H9 (cell line): Measurements from ENCODE around the gene OVAAL. TPM values are rescaled to one million over a fixed set of nuclear protein-coding genes. Genes with fewer than 3 reads are reported as not detected.

Source experiments
- DNase-seq: peaks from one replicate; pipeline ENCODE4 v3.0.0-alpha.2; 2017
- H2AFZ ChIP-seq: one replicate; pipeline ENCODE4 v1.6.1; 2013; ENCODE audit warnings: mild to moderate bottlenecking, low read length, control low read depth, moderate library complexity
- H2AK5ac ChIP-seq: 2 replicates; pipeline ENCODE4 v1.6.1; 2013; ENCODE audit warnings: low read length, control low read depth, mixed read lengths; ENCODE audit not compliant: insufficient read length
- H2BK120ac ChIP-seq: one replicate; pipeline ENCODE4 v1.6.1; 2013; ENCODE audit warnings: low read depth, mild to moderate bottlenecking, low read length, control low read depth, inconsistent platforms; ENCODE audit not compliant: poor library complexity, severe bottlenecking
- H2BK12ac ChIP-seq: 2 replicates; pipeline ENCODE4 v1.6.1; 2013; ENCODE audit warnings: low read length, control low read depth, mixed read lengths, low read depth; ENCODE audit not compliant: insufficient read length
- H2BK15ac ChIP-seq: 2 replicates; pipeline ENCODE4 v1.6.1; 2013; ENCODE audit warnings: low read depth, low read length, control low read depth
- H2BK20ac ChIP-seq: one replicate; pipeline ENCODE4 v1.6.1; 2013; ENCODE audit warnings: low read depth, mild to moderate bottlenecking, low read length, control low read depth, inconsistent platforms; ENCODE audit not compliant: poor library complexity, severe bottlenecking
- H2BK5ac ChIP-seq: 2 replicates; pipeline ENCODE4 v1.6.1; 2013; ENCODE audit warnings: low read length, control low read depth, mixed read lengths; ENCODE audit not compliant: insufficient read length
- H3K14ac ChIP-seq: 2 replicates; pipeline ENCODE4 v1.6.1; 2013; ENCODE audit warnings: low read length, control low read depth; ENCODE audit not compliant: insufficient read depth
- H3K18ac ChIP-seq: 2 replicates; pipeline ENCODE4 v1.6.1; 2013; ENCODE audit warnings: low read depth, mild to moderate bottlenecking, mixed read lengths, low read length, control low read depth; ENCODE audit not compliant: insufficient read length
- H3K23ac ChIP-seq: 2 replicates; pipeline ENCODE4 v1.6.1; 2013; ENCODE audit warnings: low read length, control low read depth, mixed read lengths, low read depth; ENCODE audit not compliant: insufficient read length
- H3K23me2 ChIP-seq: 2 replicates; pipeline ENCODE4 v1.6.1; 2013; ENCODE audit warnings: low read depth, mild to moderate bottlenecking, mixed read lengths, low read length, control low read depth; ENCODE audit not compliant: insufficient read length, poor library complexity, severe bottlenecking
- H3K27ac ChIP-seq: 2 replicates; pipeline ENCODE4 v1.5.1; 2013; ENCODE audit warnings: low read length, control low read depth, mixed read lengths, low read depth; ENCODE audit not compliant: insufficient read length
- H3K27me3 ChIP-seq: 2 replicates; pipeline ENCODE4 v1.6.1; 2013; ENCODE audit warnings: low read length, control low read depth, inconsistent platforms; ENCODE audit not compliant: insufficient read depth
- H3K4ac ChIP-seq: 2 replicates; pipeline ENCODE4 v1.6.1; 2013; ENCODE audit warnings: low read depth, mild to moderate bottlenecking, control low read depth, inconsistent platforms, low read length, moderate library complexity
- H3K4me1 ChIP-seq: 2 replicates; pipeline ENCODE4 v1.6.1; 2013; ENCODE audit warnings: low read length, control low read depth, inconsistent platforms; ENCODE audit not compliant: insufficient read depth
- H3K4me2 ChIP-seq: 2 replicates; pipeline ENCODE4 v1.6.1; 2013; ENCODE audit warnings: low read length, control low read depth, mixed read lengths; ENCODE audit not compliant: insufficient read length, insufficient read depth
- H3K56ac ChIP-seq: 2 replicates; pipeline ENCODE4 v1.6.1; 2013; ENCODE audit warnings: low read depth, mild to moderate bottlenecking, mixed read lengths, low read length, control low read depth; ENCODE audit not compliant: insufficient read length
- H3K79me1 ChIP-seq: 2 replicates; pipeline ENCODE4 v1.6.1; 2013; ENCODE audit warnings: low read depth, mild to moderate bottlenecking, moderate library complexity, low read length, control low read depth, inconsistent platforms; ENCODE audit not compliant: insufficient read depth, poor library complexity, severe bottlenecking
- H3K79me2 ChIP-seq: 2 replicates; pipeline ENCODE4 v1.6.1; 2013; ENCODE audit warnings: low read length, control low read depth, inconsistent platforms; ENCODE audit not compliant: insufficient read depth
- H3K9ac ChIP-seq: 2 replicates; pipeline ENCODE4 v1.6.1; 2013; ENCODE audit warnings: low read length, control low read depth, mixed read lengths; ENCODE audit not compliant: insufficient read length; ENCODE audit errors: extremely low read depth
- H3K9me3 ChIP-seq: one replicate; pipeline ENCODE4 v1.6.1; 2013; ENCODE audit warnings: low read depth, low read length, inconsistent platforms; ENCODE audit not compliant: control insufficient read depth
- H3T11ph ChIP-seq: one replicate; pipeline ENCODE4 v1.6.1; 2013; ENCODE audit warnings: mild to moderate bottlenecking, low read length, control low read depth, inconsistent platforms
- H4K20me1 ChIP-seq: one replicate; pipeline ENCODE4 v1.6.1; 2013; ENCODE audit not compliant: control insufficient read depth, insufficient read length, insufficient read depth
- H4K5ac ChIP-seq: 2 replicates; pipeline ENCODE4 v1.6.1; 2013; ENCODE audit warnings: low read depth, mild to moderate bottlenecking, mixed read lengths, low read length, control low read depth; ENCODE audit not compliant: insufficient read length
- H4K8ac ChIP-seq: replicated peaks from 2 replicates; pipeline ENCODE4 v1.6.1; 2013; ENCODE audit warnings: low read length, control low read depth, mixed read lengths, low read depth; ENCODE audit not compliant: insufficient read length
- H4K91ac ChIP-seq: 2 replicates; pipeline ENCODE4 v1.6.1; 2013; ENCODE audit warnings: low read depth, mild to moderate bottlenecking, moderate library complexity, mixed read lengths, low read length, control low read depth; ENCODE audit not compliant: insufficient read length
- H3K27ac Mint-ChIP-seq, 3 experiments: 2 replicates in 2 of 3; 3 replicates in 1 of 3; pipeline ENCODE4 v1.8.0; 2020 to 2021; ENCODE audit warnings: mixed read lengths in 3 of 3, mild to moderate bottlenecking in 1 of 3, moderate library complexity in 1 of 3
- H3K27me3 Mint-ChIP-seq: 2 replicates; pipeline ENCODE4 v1.8.0; 2021; ENCODE audit warnings: low read depth, mild to moderate bottlenecking, moderate library complexity, mixed read lengths
- H3K36me3 Mint-ChIP-seq, 3 experiments: 2 replicates in 2 of 3; 3 replicates in 1 of 3; pipeline ENCODE4 v1.8.0; 2020 to 2021; ENCODE audit warnings: low read depth in 3 of 3, mixed read lengths in 3 of 3; ENCODE audit not compliant: insufficient read depth in 1 of 3
- H3K4me1 Mint-ChIP-seq, 2 experiments: 2 replicates each; pipeline ENCODE4 v1.8.0; 2020; ENCODE audit warnings: mixed read lengths in 2 of 2
- H3K4me3 Mint-ChIP-seq, 2 experiments: 2 replicates in 1 of 2; 3 replicates in 1 of 2; pipeline ENCODE4 v1.8.0; 2020 to 2021; ENCODE audit warnings: mild to moderate bottlenecking in 2 of 2, mixed read lengths in 2 of 2, moderate library complexity in 1 of 2
- H3K9me3 Mint-ChIP-seq, 2 experiments: 2 replicates in 1 of 2; 3 replicates in 1 of 2; pipeline ENCODE4 v1.8.0; 2020; ENCODE audit warnings: mild to moderate bottlenecking in 2 of 2, mixed read lengths in 2 of 2, moderate library complexity in 1 of 2
- CTCF ChIP-seq: fragments of 200-600 bp; sonication (generic); conservative IDR thresholded peaks from 3 replicates; pipeline ENCODE4 v1.8.0; 2021; ENCODE audit warnings: antibody characterized with exemption, mild to moderate bottlenecking
- WGBS: extraction: QIAGEN DNeasy Blood & Tissue Kit; methylation state at CpG from one replicate; pipeline ENCODE4 v1.1.7; 2013; ENCODE audit warnings: missing lambda C conversion rate, low lambda C conversion rate, mixed read lengths; ENCODE audit not compliant: insufficient read length; ENCODE audit errors: extremely low coverage; 5-methylcytosine and 5-hydroxymethylcytosine counted together
- total RNA-seq: library from RNA; stranded (reverse); gene quantifications from 2 replicates; pipeline ENCODE4 v1.2.1, GENCODE V29; 2021

Gene OVAAL
- total RNA-seq, 1 experiment from 2014 or later, result not detected

DNA sequence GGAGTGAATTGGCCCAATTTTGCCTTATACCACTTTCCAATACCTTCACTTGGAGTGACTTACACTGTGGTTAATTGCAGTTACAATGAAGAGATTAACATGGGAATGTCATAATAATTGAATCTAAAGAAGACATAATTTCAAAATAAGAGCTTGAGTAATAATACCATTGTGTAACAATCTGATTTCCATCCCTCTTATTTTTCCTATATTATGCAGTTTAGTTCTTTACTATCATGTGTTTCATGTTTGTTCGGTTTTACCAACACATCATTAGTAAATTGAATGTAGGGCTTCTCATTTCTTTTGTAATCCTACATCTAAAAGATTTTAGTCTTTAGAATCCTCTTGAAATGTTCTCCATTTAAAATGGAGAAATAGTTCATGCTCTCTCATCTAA lies 53.9 kb downstream of the OVAAL start:
- no peak overlapping the region for H2BK15ac ChIP-seq
- no peak overlapping the region for H3K4ac ChIP-seq
- no peak overlapping the region for H3K18ac ChIP-seq
- H4K8ac ChIP-seq, result no peak overlapping the region
- H3K27ac ChIP-seq, result no peak overlapping the region
- no peak overlapping the region for H3T11ph ChIP-seq
- DNase-seq, result no peak
- no peak overlapping the region for H3K4me2 ChIP-seq
- Mint-ChIP-seq H3K27me3 (no peaks in the 10 kb centered on the region), H3K9me3 (no peaks in the 10 kb centered on the region), H3K4me3 (no peak overlapping the region), H3K4me1 (peaks cover 18 to 20% of the 10 kb centered on the region in 2 experiments), H3K36me3 (no peaks in the 10 kb centered on the region), H3K27ac (no peak overlapping the region)
- no peak overlapping the region for H2AK5ac ChIP-seq
- no peaks in the 10 kb centered on the region for H3K79me1 ChIP-seq
- no peaks in the 10 kb centered on the region for H3K27me3 ChIP-seq
- no CpG with 5 or more reads among the region's 1 CpG for WGBS
- no peak overlapping the region for H3K14ac ChIP-seq
- H3K9ac ChIP-seq, result no peak overlapping the region
- H4K20me1 ChIP-seq, result no peaks in the 10 kb centered on the region
- H2AFZ ChIP-seq, result no peak overlapping the region
- H2BK120ac ChIP-seq, result no peak overlapping the region
- no peak overlapping the region for H2BK5ac ChIP-seq
- H3K56ac ChIP-seq, result no peak overlapping the region
- no peak overlapping the region for H2BK20ac ChIP-seq
- no peak overlapping the region for H4K5ac ChIP-seq
- no peak overlapping the region for H3K23ac ChIP-seq
- H3K79me2 ChIP-seq, result no peaks in the 10 kb centered on the region
- no peaks in the 10 kb centered on the region for H3K23me2 ChIP-seq
- no peak overlapping the region for H4K91ac ChIP-seq
- H3K4me1 ChIP-seq, result no peaks in the 10 kb centered on the region; the same call in 1 of the 2 replicates
- H2BK12ac ChIP-seq, result no peak overlapping the region
- TF ChIP-seq CTCF, result no peak
- H3K9me3 ChIP-seq, result no peaks in the 10 kb centered on the region
